ENCODE results near the gene IPO5.

IPO5 gene

GRCh38 chr13:97953376-97953970 is at the start of gene IPO5:
TSS of gene IPO5 (plus strand) at chr13:97953675. CDS start at chr13:97976697, 23,022 bp downstream.
- in situ Hi-C loops (cut with MboI; ENCODE audit: low sequenced_read_pairs), result no loop called here

DNA sequence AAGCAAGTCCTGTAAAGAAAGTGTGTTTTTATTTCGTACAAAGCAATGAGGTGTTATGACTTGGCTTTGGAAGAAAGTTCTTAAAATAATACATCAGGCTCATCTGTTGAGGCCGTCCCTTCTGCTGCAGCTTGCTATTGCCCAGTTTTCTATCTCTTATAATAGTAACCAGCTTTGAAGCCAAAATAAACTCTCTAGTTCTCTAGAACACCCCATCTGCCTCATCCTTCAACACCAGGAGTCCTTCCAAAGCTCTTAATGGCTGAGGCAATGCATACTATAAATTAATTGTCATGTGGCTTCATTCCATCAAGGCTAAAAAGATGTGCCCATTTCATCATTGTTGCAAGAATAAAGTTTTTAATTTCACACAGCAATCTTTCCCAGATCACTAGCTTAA is 49.4 kb upstream of the IPO5 start:
- in situ Hi-C loops (cut with MboI; ENCODE audit: low sequenced_read_pairs), result no loop called here

GRCh38 chr13:97905517-97905916 is 48.0 kb upstream of the IPO5 start:
- in situ Hi-C loops (cut with MboI; ENCODE audit: low sequenced_read_pairs), result no loop called here

DNA sequence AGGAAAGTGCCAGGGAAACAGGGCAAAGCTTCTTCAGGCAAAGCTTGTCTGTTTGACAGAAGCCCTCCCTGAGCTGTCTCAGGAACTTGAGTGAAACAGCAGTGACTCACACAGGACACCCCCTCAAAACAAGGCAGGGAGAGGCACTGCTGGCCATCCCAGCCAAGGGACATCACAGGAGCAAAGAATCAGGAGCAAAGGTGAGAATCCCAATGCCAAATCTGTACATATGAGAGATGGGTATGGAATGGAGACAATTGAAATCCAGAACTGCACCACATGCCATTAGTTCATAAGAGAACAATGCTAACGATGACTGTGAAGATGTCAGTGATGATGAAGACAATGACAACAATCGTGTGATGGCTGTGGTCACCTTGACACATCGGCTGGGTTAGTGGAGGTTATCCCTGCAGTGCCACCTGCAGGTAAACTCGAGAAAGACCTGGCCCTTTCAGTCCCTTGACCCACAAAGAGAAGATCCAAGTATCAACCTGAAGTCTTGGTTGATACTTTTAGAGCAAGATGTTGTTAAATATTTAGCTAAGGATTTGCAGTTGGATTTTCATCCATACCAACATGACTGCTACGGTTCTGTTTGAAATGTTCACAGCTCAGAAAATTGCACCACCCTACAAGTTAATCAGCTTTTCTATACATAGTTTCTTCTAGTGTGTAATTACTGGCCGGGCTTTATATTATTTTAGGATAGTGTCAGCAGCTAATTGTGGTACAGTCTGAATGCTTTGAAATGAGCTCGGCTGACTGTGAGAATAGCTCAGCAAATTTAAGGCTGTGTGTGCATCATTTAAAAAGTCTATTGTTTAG is 42.0 kb upstream of the IPO5 start:
- in situ Hi-C loops (cut with MboI; ENCODE audit: low sequenced_read_pairs), result no loop called here

GRCh38 chr13:97912139-97912535 is 41.3 kb upstream of the IPO5 start:
- in situ Hi-C loops (cut with MboI; ENCODE audit: low sequenced_read_pairs), result no loop called here

DNA sequence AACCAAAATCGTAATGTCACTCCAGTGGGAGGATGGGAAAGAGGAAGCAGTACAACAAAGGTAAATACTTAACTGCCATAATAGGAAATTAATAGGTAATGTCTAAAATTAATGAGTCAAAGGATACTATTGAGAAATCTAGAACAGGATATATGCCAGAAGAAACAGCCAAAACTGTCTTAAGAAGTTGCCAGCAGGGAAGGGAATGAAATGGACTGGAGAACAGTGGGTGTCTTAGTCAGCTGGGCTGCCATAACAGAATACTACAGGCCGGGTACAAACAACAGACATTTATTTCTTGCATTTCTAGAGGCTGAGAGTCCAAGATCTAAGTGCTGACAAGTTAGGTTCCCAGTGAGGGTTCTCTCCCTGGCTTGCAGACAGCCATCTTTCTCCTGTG is 40.3 kb upstream of the IPO5 start:
- in situ Hi-C loops (cut with MboI; ENCODE audit: low sequenced_read_pairs), result no loop called here

DNA sequence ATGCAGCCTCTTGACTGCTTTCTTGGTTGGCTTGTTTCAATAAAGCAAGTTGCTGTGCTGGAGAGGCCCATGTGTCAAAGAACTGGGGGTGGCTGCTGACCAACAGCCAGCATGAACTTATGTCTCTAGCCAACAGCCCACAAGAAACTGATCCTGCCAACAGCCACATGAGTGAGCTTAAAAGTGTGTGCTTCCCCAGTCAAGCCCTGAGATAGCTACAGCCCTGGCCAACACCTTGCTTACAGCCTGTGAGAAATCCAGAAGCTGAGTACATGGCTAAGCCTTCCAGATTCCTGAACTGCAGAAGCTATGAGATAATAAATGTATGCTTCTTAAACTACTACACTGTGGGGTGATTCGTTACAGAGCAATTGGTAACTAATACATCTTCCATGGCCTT is 38.9 kb upstream of the IPO5 start:
- in situ Hi-C loops (cut with MboI; ENCODE audit: low sequenced_read_pairs), result no loop called here

GRCh38 chr13:97921176-97921816 is 32.2 kb upstream of the IPO5 start:
- in situ Hi-C loops (cut with MboI; ENCODE audit: low sequenced_read_pairs), result no loop called here

DNA sequence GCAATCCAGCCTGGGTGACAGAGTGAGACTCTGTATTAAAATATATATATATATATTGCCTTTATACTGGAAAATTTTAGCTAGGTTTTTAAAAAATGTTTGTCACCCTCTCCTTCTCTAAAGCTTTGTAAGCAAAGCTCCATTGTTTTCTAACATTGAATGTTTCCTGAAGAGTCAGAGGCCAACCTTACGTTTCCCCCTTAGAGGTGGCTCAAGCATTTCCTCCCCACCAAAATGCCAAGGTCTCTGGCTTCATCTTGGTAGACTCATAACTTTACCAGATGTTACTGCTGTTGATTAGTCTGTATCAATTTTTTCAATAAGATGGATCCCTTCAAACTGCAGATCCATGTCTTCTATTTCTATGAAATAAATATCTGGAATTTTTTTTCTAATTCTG is 25.2 kb upstream of the IPO5 start:
- in situ Hi-C loops (cut with MboI; ENCODE audit: low sequenced_read_pairs), result no loop called here

DNA sequence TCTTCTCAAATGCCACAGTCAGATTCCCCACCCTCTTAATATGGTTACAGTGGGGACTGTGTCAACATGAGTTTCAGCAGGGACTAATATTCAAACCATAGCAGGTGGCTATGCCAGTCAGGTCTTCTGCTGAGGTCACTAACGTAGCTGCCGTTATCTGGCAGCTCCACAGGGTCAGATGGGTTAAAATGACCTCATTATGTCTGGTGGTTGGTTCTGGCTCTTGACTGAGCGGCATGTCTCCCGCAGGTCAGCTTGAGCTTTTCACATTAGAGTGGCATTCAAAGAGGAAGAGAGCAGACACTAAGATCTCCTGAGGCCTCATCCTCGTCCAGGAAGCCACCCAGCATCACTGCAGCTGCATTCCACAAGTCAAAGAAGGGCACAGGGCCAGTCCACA is 21.4 kb upstream of the IPO5 start:
- in situ Hi-C loops (cut with MboI; ENCODE audit: low sequenced_read_pairs), result no loop called here

GRCh38 chr13:97932647-97933046 is 20.8 kb upstream of the IPO5 start:
- in situ Hi-C loops (cut with MboI; ENCODE audit: low sequenced_read_pairs), result no loop called here

DNA sequence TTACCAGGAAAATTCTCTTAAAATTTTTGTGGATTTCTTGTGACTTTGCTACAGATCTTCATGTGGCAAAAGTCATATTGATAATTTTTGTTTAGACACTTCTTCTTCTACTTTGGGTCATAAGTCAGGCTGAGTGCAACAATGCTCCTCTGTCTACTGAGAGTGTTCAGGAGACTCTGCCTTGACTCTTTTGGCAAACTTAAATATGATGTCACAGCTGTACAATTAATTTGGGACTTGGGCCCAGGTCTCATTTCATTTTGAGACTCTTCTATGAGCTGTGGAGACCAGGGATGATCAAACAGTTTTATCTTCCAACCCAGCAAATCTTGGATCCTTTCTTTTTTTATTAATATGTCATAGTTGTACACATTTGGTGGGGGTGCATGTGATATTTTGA is 19.7 kb upstream of the IPO5 start:
- in situ Hi-C loops (cut with MboI; ENCODE audit: low sequenced_read_pairs), result no loop called here

GRCh38 chr13:97934590-97934989 is 18.9 kb upstream of the IPO5 start:
- in situ Hi-C loops (cut with MboI; ENCODE audit: low sequenced_read_pairs), result no loop called here

- in situ Hi-C loops (cut with MboI; ENCODE audit: low sequenced_read_pairs), result no loop called here
Measured at GRCh38 chr13:97935071-97935470, 18.4 kb upstream of the IPO5 start.

DNA sequence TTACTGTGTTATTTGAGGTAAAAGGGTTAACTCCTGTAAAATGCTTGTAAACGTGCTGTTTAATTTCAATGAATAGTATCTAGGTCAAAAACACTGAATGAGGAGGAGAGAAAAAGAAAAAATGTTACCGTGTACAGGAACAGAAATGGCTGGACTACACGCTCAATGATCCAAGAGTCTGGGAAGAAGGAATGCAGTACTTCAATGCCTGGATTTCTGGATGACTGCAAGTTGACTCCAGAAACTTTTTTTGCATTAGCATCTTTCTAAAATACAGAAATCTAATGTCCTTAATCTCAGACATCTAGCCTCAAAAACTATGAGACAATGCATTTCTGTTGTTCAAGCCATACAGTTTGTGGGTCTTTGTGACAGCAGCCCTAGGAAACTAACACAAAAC is 17.4 kb upstream of the IPO5 start:
- in situ Hi-C loops (cut with MboI; ENCODE audit: low sequenced_read_pairs), result no loop called here

- in situ Hi-C loops (cut with MboI; ENCODE audit: low sequenced_read_pairs), result no loop called here
Measured at GRCh38 chr13:97938706-97939475, 14.6 kb upstream of the IPO5 start.

DNA sequence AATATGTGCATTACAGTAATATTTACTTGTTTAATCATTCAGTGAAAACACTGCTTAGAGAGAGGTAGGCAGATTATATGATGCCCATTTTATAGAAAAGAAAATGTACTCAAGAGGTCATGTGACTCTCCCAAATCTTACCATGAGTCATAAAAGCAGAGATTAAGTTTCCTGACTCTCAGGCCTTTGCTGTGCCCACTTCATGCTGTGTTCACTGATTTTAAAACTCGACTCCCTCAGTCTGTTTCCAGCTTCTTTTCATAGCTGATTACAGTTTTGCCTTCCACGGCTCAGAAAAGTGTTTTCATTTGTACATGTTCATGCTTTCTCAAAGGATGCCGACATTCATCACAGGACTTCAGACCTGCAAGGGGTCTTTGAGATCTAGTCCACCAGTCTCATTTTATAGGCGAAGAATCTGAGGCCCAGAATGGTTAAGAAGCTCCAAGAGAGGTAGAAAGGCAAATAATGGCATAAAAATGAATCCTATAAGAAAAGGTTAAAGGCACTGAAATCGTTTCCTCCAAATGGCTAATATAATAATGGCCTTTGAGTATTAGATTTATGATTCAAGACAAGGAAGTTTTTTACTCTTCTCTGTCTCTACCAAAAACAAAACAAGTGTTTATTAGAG is 9.0 kb upstream of the IPO5 start:
- in situ Hi-C loops (cut with MboI; ENCODE audit: low sequenced_read_pairs), result no loop called here

DNA sequence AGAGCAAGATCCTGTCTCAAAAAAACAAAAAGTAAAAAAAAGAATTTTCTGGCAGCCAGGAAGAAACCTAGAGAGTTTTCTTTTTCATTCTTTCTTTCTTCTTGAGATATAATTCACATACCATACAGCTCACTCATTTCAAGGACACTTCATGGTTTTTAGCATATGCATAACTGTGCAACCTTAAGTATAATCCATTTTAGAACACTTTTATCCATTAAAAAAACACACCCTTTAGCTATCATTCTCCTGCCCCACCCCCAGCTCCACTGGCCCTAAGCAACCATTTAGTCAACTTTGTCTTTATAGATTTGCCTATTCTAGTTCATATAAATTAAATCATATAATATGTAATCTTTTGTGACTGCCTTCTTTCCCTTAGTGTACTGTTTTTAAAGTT is 8.1 kb upstream of the IPO5 start:
- in situ Hi-C loops (cut with MboI; ENCODE audit: low sequenced_read_pairs), result no loop called here

GRCh38 chr13:97945792-97946419 is 7.6 kb upstream of the IPO5 start:
- in situ Hi-C loops (cut with MboI; ENCODE audit: low sequenced_read_pairs), result no loop called here

GRCh38 chr13:97946951-97947588 is 6.4 kb upstream of the IPO5 start:
- in situ Hi-C loops (cut with MboI; ENCODE audit: low sequenced_read_pairs), result no loop called here
